SK-MEL-5 (cell line): Measurements from ENCODE around the gene GCK. TPM values are rescaled to one million over a fixed set of nuclear protein-coding genes. Genes with fewer than 3 reads are reported as not detected.

Experiments
- DNase-seq: peaks from one replicate; pipeline ENCODE4 v3.0.0-alpha.2; 2016; ENCODE audit warnings: low read depth, low spot score
- in situ Hi-C: cut with HindIII; loops from 2 replicates; pipeline ENCODE4 v1.10.0; 2016; ENCODE audit warnings: low sequenced_read_pairs, high pct_unique_total_duplicates, low pct_unique_long_range_greater_than_20kb
- total RNA-seq: library from RNA; depleted of rRNA; stranded (reverse); fragments of >200 nt; shearing (Covaris generic); gene quantifications from 2 replicates; pipeline ENCODE4 v1.2.3, GENCODE V29; 2014

GCK gene
- total RNA-seq, 1 experiment from 2014 or later, result not detected

- in situ Hi-C loops, result no loop called here
These were observed 65.8 kb downstream of the GCK start, which contains the start of gene POLD2 for GRCh38 chr7:44123190-44124003. POLD2 (minus strand) TSS chr7:44123548; CDS start chr7:44122053, 1,495 bp downstream.

GRCh38 chr7:44122529-44122928, 66.7 kb downstream of the GCK start:
- in situ Hi-C loops, result no loop called here
- no peak for DNase-seq

More at GRCh38 chr7:44123190-44124003, 65.8 kb downstream of the GCK start, which contains the start of gene POLD2:
- DNase-seq, result peak; percentile 98

GRCh38 chr7:44121761-44122420, 67.3 kb downstream of the GCK start:
- DNase-seq, result no peak
- in situ Hi-C loops, result no loop called here

GRCh38 chr7:44120395-44120794, 68.8 kb downstream of the GCK start:
- in situ Hi-C loops, result no loop called here

GRCh38 chr7:44119829-44120380, 69.3 kb downstream of the GCK start:
- no peak for DNase-seq
- in situ Hi-C loops, result no loop called here

More at GRCh38 chr7:44120395-44120794, 68.8 kb downstream of the GCK start:
- DNase-seq, result no peak

- in situ Hi-C loops, result no loop called here
- DNase-seq, result no peak
These were observed 71.3 kb downstream of the GCK start for GRCh38 chr7:44117801-44118429.

- DNase-seq, result no peak
- in situ Hi-C loops, result no loop called here
These were observed 72.2 kb downstream of the GCK start for GRCh38 chr7:44116789-44117666.

- in situ Hi-C loops, result no loop called here
- no peak for DNase-seq
These were observed 73.0 kb downstream of the GCK start for GRCh38 chr7:44116087-44116788.

GRCh38 chr7:44114586-44115310, 74.5 kb downstream of the GCK start:
- in situ Hi-C loops, result no loop called here
- no peak for DNase-seq

GRCh38 chr7:44113764-44114354, 75.4 kb downstream of the GCK start:
- in situ Hi-C loops, result no loop called here
- no peak for DNase-seq

GRCh38 chr7:44112997-44113763, 76.1 kb downstream of the GCK start:
- DNase-seq, result no peak
- in situ Hi-C loops, result no loop called here

GRCh38 chr7:44112231-44112996, 76.8 kb downstream of the GCK start:
- in situ Hi-C loops, result no loop called here
- DNase-seq, result no peak

GRCh38 chr7:44111761-44112160, 77.5 kb downstream of the GCK start:
- DNase-seq, result no peak
- in situ Hi-C loops, result no loop called here
